T-helper 2 cell treated with Interferon-gamma antibody and Interleukin-4, amounts not matched to agents 5 μg/mL and 100 μg/mL, for 36 hours (primary cell): ENCODE measurements around the gene FAM89A.

Experiments
- DNase-seq: peaks from one replicate; pipeline ENCODE4 v3.0.0; 2021; ENCODE audit warnings: low spot score
- H3K27ac Mint-ChIP-seq: one replicate; pipeline ENCODE4 v1.8.0; 2021; ENCODE audit warnings: mild to moderate bottlenecking, mixed read lengths
- H3K27me3 Mint-ChIP-seq: one replicate; pipeline ENCODE4 v1.8.0; 2021; ENCODE audit warnings: low read depth, mixed read lengths
- H3K36me3 Mint-ChIP-seq: one replicate; pipeline ENCODE4 v1.8.0; 2021; ENCODE audit warnings: low read depth, mixed read lengths
- H3K4me1 Mint-ChIP-seq: one replicate; pipeline ENCODE4 v1.8.0; 2021; ENCODE audit warnings: low read depth, mixed read lengths
- H3K4me3 Mint-ChIP-seq: one replicate; pipeline ENCODE4 v1.8.0; 2022; ENCODE audit warnings: mild to moderate bottlenecking, moderate library complexity, mixed read lengths
- H3K9me3 Mint-ChIP-seq: one replicate; pipeline ENCODE4 v1.8.0; 2021; ENCODE audit warnings: mixed read lengths

Gene FAM89A

DNA sequence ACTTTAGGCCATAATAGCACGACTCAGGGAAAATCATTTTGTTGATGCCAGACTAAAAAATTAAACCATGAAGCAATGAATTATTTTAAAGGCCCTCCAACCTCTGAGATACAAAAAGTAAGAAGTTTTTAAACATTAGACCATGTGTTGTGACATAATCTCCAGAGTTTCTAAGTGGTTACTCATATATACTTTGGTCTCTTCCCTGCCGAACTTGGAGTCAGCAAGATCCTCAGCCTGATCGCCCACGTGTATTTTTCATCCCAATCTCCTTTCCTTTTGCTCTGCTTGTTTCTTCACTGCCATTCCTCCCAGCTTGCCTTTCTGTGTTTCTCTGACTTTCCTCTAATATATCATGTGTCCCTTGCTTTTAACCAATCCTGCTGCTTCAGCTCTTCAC lies 57.4 kb downstream of the FAM89A start:
- H3K9me3 Mint-ChIP-seq, result no peaks in the 10 kb centered on the region
- H3K4me1 Mint-ChIP-seq, result peaks cover 10% of the 10 kb centered on the region
- no peak overlapping the region for H3K4me3 Mint-ChIP-seq
- DNase-seq, result no peak
- peaks cover 7% of the 10 kb centered on the region for H3K36me3 Mint-ChIP-seq
- no peak overlapping the region for H3K27ac Mint-ChIP-seq
- H3K27me3 Mint-ChIP-seq, result no peaks in the 10 kb centered on the region

DNA sequence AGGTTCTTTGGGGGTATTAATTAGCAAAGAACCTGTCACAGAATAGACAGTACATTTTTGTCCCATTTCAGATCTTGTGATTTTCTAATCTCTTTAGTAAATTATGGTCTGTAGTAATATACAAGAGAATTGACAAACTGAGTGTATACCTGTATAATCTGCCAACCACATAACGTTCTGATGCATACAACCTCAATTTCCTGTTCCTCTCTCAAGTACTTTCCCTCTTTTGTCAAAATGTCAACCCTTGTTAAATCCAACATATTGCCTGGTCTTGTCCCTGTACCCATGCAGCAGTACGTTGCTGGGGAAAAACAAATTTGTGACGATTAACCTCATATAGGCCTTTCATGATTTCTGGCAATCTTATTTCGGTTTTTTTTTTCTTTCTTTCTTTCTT lies 60.1 kb downstream of the FAM89A start:
- H3K27ac Mint-ChIP-seq, result peak overlapping the region; percentile 93
- H3K9me3 Mint-ChIP-seq, result no peaks in the 10 kb centered on the region
- H3K4me3 Mint-ChIP-seq, result no peak overlapping the region

DNA sequence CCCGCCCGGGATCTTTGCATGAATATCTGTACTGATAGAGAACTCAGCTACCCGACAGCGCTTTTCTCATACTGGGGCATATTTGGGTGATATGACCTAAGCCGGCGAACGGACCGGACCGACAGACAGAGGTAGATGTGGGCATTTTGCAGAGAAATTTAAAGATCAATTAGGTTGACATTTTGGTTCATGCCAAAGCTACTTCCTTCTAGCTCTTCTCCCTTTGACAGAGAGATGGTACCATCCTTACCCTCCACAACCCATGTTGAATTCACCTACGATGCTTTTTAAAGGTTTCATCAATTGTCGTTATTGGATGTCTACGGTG lies 60.7 kb downstream of the FAM89A start:
- peaks cover 26% of the 10 kb centered on the region for H3K36me3 Mint-ChIP-seq
- peak overlapping the region; percentile 93 for H3K27ac Mint-ChIP-seq
- no peaks in the 10 kb centered on the region for H3K27me3 Mint-ChIP-seq
- H3K9me3 Mint-ChIP-seq, result no peaks in the 10 kb centered on the region
- H3K4me3 Mint-ChIP-seq, result no peak overlapping the region
- H3K4me1 Mint-ChIP-seq, result peaks cover 36% of the 10 kb centered on the region
- no peak for DNase-seq

More for the DNA sequence above, 60.1 kb downstream of the FAM89A start:
- Mint-ChIP-seq H3K36me3 (peaks cover 23% of the 10 kb centered on the region), H3K4me1 (peaks cover 33% of the 10 kb centered on the region), H3K27me3 (no peaks in the 10 kb centered on the region)
- DNase-seq, result no peak

DNA sequence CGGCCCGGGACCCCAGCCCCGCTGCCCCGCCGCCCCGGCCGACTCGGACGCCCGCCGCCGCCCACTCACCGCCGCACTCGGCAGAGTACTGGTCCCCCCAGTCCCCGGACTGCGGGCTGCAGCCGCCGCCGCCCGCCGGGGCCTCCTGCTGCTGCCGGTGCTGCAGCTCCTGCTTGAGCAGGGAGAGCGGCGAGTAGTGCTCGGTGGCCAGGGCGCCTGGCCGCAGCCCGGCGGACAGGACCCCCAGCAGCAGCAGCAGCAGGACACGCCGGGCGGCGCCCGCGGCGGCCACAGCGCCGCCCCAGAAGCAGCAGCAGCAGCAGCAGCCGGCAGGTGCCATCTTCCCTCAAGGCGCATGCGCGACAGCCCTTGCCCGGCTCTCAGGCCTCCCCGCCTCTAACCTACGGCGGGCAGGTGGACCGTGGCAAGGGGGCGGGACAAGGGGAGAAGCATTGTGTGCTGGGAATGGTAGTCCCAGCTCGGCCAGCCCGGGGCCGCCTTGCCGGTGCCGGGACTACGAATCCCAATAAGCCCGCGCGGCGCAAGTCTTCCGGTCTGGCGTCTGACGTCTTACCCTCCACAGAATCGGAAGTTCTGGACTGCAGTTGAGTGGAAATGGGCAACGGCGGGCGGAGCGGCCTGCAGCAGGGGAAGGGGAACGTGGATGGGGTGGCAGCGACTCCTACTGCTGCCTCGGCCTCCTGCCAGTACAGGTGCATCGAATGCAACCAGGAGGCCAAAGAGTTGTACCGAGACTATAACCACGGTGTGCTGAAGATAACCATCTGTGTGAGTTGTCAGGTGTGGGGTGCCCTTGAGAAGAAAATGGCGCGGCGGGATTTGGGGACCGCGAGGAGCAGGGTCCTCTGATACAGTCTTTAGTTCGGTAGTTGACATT lies 61.3 kb downstream of the FAM89A start, which contains the start of the genes ARV1 and TTC13:
ARV1 (plus strand) TSS at position 604 of the 898 bp plus-strand sequence; CDS start at position 616, 12 bp downstream.
TTC13 (minus strand) TSS at position 371 of the 898 bp plus-strand sequence; CDS start at position 340, 31 bp downstream.
- peaks cover 40% of the 10 kb centered on the region for H3K4me1 Mint-ChIP-seq
- peak within 1 kb of the TSS; percentile 92 for H3K4me3 Mint-ChIP-seq
- DNase-seq, result peak; percentile 99
- no peaks in the 10 kb centered on the region for H3K27me3 Mint-ChIP-seq
- peak within 1 kb of the TSS; percentile 95 for H3K27ac Mint-ChIP-seq
- no peaks in the 10 kb centered on the region for H3K9me3 Mint-ChIP-seq
- peaks cover 30% of the 10 kb centered on the region for H3K36me3 Mint-ChIP-seq

DNA sequence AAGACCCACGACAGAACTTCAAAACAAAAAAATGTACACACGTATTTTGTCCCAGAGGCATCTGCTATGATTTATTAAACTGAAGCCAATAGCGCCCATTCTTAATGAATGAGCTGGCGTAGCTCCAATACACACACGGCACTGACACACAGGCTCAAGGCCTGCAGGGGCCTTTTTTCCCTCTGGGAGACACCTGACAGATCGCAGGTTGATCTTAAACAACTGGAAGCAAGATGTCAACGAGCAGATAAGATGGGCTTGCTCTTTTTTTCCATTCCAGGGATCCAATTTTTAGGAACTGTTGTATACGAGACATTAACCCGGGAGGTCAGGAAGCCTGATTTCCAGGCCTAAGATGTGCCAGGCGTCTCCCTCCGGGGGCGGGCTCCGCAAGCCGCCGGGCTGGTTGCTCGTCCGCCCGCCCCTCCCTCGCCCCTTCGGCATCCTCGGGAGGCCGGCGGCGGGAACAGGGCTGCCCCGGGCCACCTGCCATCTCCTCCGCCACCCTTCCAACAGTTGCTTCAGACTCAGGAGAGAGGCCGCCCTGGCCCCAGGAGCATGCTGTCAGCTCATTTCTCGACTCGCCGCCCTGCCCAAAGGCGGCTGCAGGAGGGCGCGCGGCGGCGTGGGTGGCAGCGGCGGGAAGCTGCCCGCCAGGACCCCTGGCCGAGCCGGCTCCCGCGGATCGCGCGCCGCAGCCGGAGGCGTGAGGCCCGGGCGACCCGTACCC lies 62.1 kb downstream of the FAM89A start:
- Mint-ChIP-seq H3K9me3 (no peaks in the 10 kb centered on the region), H3K4me3 (peak overlapping the region; percentile 92), H3K27me3 (no peaks in the 10 kb centered on the region), H3K4me1 (peaks cover 46% of the 10 kb centered on the region), H3K36me3 (peaks cover 34% of the 10 kb centered on the region), H3K27ac (peak overlapping the region; percentile 95)
- DNase-seq, result peak; percentile 8

DNA sequence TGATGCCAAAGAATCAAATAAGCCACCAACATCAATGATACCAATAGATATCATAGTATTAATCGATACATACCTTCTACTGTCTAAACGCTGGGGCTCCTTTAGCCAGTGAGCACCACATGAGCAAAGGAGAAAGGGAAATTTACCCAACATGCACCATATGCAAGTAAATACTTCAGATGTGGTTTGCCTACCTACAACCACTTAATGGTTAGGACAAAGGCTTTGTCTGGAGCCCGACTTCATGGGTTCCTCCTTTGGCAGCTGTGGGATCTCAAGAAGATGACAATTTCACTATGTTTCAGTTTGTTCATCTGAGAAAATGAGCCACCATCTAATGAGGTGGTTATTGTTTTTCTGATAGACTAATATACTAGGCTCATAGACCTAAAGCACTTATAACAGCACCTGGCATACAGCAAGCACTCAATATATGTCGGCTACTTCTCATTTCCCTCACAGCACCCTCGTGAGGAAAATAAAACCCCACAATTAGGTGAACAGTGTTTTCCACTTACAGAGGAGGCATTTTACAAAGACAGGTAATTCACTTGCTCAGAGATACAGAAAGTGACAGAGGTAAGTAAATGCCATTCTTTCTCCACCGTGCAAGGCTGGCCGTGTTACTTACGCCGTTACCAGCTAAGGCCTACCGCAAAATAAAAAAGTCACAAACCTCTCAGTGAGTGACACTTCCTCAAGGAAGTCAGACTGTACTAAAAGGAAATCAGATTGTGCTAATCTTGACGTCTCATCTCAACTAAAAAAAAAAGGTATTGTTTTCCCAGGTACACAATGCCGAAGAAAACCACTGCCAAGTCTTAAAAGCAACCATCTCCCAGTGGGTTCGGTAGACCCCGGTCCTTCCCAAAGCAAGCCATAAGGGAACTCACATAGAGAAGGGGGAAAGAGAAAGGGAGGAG lies 63.0 kb downstream of the FAM89A start:
- H3K27ac Mint-ChIP-seq, result peak overlapping the region; percentile 95
- no peaks in the 10 kb centered on the region for H3K27me3 Mint-ChIP-seq
- peaks cover 54% of the 10 kb centered on the region for H3K4me1 Mint-ChIP-seq
- H3K9me3 Mint-ChIP-seq, result no peaks in the 10 kb centered on the region
- peaks cover 36% of the 10 kb centered on the region for H3K36me3 Mint-ChIP-seq
- H3K4me3 Mint-ChIP-seq, result peak overlapping the region; percentile 92
- DNase-seq, result peak; percentile 25

DNA sequence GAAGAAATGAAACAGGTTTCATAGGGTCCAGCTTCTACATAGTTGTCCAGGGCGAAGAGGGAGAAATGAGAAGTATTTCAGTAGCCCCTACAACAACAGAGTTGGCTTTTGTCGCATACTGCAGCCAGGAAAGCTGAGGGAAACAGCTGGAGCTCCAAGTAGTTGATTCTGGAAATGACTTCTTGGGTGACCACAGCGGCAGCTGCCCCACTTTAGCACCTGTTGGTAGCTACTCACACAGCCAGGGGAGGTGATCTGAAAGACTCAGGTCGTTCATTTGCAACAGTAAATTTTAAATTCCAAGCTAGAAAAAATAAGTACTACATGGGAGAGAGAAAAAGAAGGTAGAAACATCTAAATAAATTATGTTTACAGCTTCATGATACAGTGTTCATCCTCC lies 63.7 kb downstream of the FAM89A start:
- H3K27me3 Mint-ChIP-seq, result no peaks in the 10 kb centered on the region
- no peaks in the 10 kb centered on the region for H3K9me3 Mint-ChIP-seq
- H3K27ac Mint-ChIP-seq, result peak overlapping the region; percentile 43
- H3K4me3 Mint-ChIP-seq, result peak overlapping the region; percentile 65
- peaks cover 36% of the 10 kb centered on the region for H3K36me3 Mint-ChIP-seq
- H3K4me1 Mint-ChIP-seq, result peaks cover 60% of the 10 kb centered on the region
- no peak for DNase-seq

DNA sequence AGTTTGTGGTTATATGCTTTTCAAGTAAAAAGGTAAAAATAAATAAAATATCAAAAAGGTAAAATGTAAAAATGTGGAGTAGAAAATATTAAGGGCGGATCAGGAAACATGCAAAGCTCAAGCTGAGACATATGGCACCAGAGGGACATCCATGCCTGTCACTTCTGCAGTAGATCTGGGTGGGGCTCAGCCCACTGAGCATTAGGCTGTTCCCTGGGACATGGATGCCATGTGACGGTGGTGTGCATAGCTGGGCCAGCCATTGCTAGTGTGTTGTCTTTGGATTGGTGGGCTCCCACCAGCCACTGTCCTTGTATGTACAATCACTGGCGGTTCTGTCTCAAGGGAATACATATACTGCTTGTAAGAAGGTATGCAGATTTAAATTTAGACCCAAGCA lies 64.4 kb downstream of the FAM89A start:
- Mint-ChIP-seq H3K4me3 (no peak overlapping the region), H3K4me1 (peaks cover 60% of the 10 kb centered on the region), H3K27ac (no peak overlapping the region), H3K9me3 (no peaks in the 10 kb centered on the region), H3K27me3 (no peaks in the 10 kb centered on the region), H3K36me3 (peaks cover 38% of the 10 kb centered on the region)
- DNase-seq, result no peak

DNA sequence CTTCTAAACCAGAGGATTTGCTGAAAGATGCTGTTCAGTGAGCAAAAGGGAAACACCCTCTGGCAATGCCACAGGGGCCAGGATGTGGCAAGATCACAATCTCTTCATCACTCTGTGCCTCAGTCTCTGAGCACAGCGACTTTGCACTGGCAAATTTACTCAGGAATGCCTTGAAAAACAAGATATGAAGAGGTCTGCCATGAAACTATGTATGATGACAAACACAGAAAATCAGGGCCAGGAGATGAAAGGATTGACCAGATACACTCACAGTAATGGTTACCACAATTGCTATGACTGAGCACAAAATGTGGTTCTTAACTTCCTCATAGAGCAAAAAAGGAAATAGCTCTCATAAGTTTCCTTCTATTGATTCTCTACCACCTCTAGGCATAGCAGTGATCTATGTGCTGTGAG lies 67.2 kb downstream of the FAM89A start:
- peak overlapping the region; percentile 93 for H3K27ac Mint-ChIP-seq
- peak overlapping the region; percentile 84 for H3K4me3 Mint-ChIP-seq
- H3K36me3 Mint-ChIP-seq, result peaks cover 42% of the 10 kb centered on the region
- no peaks in the 10 kb centered on the region for H3K9me3 Mint-ChIP-seq
- H3K4me1 Mint-ChIP-seq, result peaks cover 59% of the 10 kb centered on the region
- no peaks in the 10 kb centered on the region for H3K27me3 Mint-ChIP-seq
- peak; percentile 76 for DNase-seq

DNA sequence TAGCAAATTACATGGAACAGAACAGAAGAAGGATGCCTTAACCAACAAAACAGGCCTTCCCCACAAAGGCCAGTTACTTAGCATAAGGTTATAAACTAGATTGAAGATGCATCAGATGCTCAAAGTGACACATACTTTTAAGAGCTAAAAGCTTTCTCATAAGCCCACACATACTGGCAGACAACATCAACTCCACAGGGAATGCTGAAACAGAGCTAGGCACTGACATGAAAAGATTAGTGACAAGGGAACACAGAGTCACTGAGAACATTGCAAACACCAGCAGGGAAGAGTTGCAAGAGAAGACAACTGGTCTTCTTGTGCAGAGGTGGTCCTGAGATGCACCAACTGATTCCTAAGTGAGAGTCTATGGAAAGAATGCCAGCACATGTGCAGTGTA lies 68.3 kb downstream of the FAM89A start:
- Mint-ChIP-seq H3K4me3 (no peak overlapping the region), H3K36me3 (peaks cover 38% of the 10 kb centered on the region), H3K27ac (peak overlapping the region; percentile 79), H3K4me1 (peaks cover 48% of the 10 kb centered on the region), H3K9me3 (no peaks in the 10 kb centered on the region), H3K27me3 (no peaks in the 10 kb centered on the region)
- no peak for DNase-seq

DNA sequence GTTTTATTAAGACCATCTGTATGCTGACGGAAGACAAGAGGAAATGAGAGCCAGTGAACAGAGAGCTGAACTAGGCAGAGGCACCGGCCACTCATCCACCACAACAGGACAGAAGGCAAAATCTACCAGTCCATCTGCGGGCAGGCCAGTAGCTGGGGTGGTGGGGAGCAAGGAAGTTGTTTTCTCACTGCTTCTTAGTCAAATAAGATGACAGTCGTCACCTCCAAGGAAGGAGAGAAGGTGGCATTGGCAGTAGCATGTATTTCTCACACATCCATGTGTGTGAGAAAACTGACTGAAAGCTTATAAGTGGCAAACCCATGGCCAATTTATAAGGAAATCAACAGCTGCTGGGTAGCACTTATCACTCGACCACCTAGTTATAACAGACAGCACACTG lies 69.6 kb downstream of the FAM89A start:
- H3K27ac Mint-ChIP-seq, result no peak overlapping the region
- no peaks in the 10 kb centered on the region for H3K27me3 Mint-ChIP-seq
- no peak overlapping the region for H3K4me3 Mint-ChIP-seq
- DNase-seq, result no peak
- no peaks in the 10 kb centered on the region for H3K9me3 Mint-ChIP-seq
- H3K4me1 Mint-ChIP-seq, result peaks cover 35% of the 10 kb centered on the region
- H3K36me3 Mint-ChIP-seq, result peaks cover 24% of the 10 kb centered on the region
